UCSD-AML1 (cell line): ENCODE results near the gene SOX21.

Experiments used
- DNase-seq: peaks from one replicate; lab custom pipeline; 2025; ENCODE audit not compliant: unreplicated experiment; lab: John Stamatoyannopoulos, UW

SOX21 gene

DNA sequence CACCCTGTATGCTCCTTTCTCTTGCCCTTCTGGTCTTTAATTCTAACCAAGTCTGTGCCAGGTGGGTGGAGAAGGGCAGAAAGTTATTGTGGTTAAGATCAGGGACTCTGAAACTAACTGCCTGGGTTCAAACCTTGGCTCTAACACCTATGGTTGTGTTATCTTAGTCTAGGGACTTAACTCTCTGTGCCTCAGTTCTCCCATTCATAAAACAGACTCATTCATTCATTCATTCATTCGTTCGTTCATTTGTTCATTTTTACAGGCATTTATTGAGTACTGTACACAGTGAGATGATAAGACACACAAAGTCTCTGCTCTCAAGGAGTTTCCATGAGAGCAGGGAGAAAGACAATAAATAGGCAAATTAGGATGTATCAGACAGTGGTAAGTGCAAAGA lies 30.1 kb downstream of the SOX21 start:
- no peak for DNase-seq

DNA sequence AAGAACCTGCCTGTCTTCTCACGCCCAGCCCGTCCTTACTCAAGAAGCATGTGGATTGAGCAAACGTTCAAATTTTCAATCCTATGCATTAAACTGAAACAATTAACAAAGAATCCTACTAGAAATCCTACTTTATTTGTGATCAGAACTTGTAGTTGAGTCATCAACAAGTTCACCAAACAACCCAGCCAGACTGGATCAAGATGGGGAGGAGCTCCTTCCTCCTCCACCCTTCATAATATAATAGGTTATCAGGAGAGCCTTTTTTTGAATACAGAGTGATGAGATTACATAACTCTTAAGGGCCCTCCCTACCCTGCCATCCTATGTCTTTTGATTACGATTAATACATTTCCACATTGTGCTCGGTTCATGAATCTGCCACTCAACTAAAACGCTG lies 32.7 kb downstream of the SOX21 start:
- DNase-seq, result no peak

DNA sequence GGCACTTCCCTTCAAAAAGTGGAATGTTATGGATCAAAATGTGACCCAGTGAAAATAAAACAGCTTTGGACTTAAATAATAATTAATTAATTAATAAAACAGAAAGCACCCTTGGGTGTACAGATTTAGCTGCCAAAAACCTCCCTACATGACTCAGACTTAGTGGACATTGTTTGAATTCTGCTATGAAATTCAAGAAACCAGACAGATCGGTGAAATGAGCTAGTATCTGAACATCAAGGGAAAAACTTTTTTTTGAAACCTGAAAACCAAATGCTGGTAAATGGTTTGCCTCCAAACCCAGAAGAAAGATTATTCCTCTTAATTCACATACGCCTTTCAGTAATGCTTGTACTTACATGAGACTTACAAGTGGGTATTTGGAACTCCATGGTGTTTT lies 33.5 kb downstream of the SOX21 start:
- DNase-seq, result no peak

DNA sequence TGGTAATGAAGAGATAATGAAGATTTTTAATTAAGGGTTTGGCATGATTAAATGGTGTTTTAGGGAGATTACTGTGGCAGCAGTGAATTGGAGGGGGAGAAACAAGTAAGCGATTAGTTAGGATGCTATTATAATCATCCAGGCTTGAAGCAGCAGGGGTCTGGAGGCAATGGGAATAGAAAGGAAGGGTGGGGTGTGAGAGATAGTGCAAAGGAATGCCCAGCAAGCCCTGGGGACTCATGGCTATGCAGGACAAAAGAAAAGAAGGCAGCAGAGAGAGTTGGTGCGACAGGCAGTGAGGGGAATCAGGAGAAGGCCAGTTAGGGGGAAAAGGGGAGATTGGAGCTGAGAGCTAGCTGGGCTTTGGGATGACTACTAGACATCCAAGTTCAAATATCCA lies 34.5 kb downstream of the SOX21 start:
- DNase-seq, result no peak

DNA sequence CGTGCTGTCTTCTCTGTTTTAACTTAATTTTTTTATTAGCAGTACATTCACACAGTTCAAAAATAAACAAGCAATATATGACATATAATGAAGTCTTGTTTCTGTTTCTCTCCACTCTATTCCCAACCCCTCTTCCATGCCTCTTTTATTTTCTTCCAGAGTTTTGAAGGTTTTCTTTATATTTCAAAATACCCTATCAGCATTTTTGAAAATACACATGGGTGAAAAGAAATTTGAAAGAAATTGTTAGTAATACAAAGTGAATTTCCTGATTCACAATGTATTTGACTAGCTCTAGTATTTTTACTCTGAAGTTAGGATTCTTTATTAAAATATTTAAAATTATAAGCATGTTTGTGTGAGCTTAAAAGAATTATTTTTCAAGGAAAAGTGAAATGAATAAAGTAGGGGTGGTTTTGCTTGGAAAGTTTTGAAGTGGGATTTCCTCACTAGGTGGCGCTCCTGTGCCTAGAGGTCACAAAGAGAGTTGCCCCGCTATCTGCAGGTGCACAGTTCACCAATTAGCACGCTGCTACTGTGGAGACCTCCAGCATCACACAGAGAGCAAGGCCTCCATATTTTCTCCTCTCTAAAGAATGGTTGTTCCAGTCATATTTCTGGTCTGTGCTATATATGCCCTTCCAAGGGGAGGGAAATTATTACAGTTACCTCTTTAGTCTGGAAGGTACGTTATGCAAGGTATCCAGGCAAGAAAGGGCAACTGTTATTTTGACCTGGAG lies 37.6 kb downstream of the SOX21 start:
- peak; percentile 16 for DNase-seq

DNA sequence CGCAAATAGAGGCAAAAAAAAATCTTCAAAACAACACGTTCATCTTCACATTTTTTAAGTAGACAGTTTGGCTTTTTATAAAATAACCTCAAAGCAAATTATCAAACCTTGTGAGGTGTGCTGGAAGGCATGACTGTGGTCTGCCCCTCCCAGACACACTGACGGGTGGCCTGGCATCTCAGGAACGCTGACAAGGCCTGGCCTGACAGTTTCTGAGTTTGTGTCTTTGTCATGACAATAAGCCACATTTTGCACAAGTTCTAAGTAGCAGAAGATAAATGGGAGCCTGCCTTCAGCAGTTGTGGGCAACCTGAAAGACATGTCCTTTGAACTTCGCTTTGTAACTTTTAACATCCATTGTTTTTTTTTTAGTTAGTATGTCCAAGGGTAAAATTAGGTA lies 38.5 kb downstream of the SOX21 start:
- DNase-seq, result no peak

DNA sequence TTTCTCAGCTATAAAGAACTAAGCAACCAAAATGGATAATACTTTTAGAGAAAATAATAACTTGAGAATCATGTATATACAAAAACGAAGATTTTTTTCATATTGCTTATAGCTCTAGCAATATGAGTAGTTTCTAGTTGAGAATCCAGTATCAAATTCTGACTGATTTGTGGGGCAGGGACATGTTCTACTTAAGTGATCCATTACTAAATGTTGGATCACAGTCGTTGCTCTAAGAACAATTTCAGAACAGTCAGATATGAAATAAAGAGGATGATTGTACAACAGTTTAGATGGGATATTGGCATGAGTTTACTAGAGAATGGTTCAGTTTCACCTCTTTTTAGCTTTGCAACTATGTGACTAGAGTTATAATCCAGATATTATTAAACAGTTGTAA lies 39.9 kb downstream of the SOX21 start:
- no peak for DNase-seq

DNA sequence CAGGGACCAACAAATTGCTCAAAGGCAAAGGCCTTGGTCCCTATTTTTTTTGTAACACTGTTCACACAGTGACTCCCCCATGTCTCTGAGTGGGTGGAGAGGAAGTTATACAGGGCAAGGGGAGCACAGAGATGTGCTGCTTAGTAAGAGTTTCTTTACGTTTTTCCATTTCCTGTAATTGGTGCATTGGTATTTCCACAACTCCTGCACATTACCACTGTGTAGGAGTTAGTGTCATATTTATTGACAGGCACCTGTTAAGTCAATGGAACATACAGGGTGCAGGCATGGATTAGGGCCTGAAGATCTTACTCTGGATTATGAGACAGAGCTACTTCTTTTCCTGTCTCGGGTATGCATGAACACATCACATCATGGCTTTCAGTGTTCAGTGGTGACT lies 45.2 kb downstream of the SOX21 start:
- DNase-seq, result no peak

DNA sequence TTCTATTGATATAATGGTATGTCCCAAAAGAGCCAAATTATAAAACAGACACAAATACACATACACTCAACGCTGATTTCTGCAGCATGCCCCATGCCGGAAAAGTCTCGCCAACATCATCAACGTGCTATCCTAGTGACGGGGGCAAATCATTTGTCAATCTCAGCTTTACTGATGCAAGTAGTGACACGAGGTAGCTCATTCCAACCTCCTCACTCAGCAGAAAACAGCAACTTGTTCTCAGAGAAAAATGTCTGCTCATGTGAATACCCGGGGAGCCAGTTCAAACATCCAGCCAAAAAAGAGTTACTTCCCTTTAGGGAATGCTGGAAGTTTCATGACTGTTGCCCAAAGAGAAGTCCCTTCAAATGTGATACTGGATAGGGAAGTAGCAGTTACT lies 46.3 kb downstream of the SOX21 start:
- no peak for DNase-seq

DNA sequence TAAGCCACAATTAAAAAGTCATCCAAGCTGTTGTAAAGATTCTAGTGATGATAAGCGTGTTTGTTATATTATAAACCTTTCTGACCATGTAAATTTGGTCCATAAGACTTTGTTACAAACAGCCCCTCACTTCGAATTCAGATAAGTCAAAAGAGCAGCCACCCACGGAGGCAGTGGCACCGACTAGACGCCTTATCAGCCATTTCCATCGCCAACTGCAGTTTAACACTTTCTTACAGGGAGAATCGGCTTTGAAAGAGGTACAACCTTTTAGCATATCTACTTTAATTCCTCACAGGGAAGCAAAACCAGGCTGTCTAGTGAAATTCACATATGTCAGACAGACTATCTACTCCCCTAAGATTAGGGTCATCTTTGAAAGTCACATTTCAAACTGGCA lies 47.5 kb downstream of the SOX21 start:
- no peak for DNase-seq

DNA sequence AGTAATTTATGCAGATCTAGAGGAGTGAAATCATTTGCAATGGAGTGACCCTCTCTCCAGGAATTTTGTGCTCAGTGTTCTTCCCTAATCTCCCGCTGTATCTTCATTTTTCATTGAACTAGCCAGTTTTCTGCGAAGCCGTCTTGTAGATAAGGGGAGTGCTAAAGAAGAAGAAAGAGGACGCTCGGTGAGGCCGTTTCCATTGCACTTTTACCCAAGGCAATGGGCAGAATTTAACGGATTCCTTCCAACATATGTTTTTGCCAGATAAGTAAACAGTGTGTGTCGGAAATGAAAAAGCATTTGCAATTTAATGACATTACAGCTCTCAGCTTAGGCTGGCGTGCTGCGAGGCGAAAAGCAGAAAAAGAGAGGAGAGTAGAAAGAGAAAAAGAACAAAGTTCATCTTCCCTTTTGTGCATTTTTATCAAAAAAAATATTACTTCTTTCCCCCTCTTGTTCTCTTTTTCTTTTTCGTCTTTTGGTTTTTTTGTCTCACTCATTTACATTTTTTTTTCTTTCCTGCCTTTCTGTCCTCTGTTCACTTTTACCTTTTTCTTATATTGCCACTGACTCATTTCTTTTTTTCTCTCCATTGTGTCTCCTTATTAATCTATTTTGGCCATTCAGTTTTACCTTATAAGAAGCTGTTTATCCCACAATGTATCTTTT lies 49.9 kb downstream of the SOX21 start:
- DNase-seq, result no peak

DNA sequence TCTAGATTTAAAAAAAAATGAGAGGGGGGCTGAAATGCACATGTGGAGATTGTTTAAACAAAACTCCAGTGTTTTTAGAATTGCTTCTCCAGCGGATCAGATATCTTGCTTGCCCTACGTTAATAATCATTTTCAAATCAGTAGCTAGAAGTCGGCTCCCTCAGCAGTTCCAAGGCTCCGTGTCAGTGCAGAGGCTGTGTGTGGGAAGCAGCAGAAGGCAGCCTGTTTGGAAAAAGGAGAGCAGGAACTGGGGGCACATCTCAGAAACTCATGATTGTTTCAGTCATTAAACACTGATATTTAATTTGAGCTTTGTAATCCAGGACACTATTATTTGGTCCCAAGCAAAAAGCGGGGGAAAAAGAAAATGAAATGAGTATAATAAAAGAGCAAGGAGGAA lies 50.9 kb downstream of the SOX21 start:
- DNase-seq, result no peak

DNA sequence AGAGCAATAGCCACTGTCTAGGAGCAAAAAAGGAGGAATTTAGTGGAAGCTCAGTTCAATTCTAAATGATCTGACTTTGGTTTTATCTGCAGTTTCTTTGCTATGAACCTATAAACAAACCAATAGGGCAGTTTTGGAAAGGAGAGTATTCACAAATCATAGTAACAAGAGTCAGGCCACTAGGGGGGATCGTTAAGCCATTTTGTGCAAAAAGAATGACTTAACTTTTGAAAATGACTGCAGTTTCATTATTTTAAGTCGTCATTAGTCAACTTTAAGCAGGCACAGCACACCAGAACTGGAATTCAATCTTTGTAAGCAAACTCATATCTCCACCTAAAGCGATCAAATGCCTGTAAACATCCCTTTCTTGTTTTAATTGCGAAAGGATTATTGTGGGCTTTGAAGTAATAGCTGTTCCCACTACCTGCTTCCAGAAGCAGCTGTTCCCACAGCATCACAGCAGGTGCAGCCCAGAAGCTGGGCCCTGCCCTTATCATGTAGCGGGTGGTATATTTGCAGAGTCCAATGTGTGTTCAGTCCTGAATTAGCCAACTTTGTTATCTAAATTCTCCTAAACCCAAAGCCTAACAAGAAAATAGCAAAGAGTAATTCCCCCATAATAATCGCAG lies 51.5 kb downstream of the SOX21 start:
- DNase-seq, result no peak
